HT1080 (cell line): ENCODE results near the gene PLK3. TPM values are rescaled to one million over a fixed set of nuclear protein-coding genes. Genes with fewer than 3 reads are reported as not detected.
A peak's percentile ranks its signal among the peaks of the same experiment; 100 is the strongest.
"Not testable (repeated sequence)": the region's sequence is repeated elsewhere in the genome, so short reads cannot be mapped to it uniquely, and the experiment has no call there.

Experiments
- DNase-seq: peaks from one replicate; pipeline ENCODE4 v3.0.0-alpha.2; 2015; ENCODE audit warnings: low read depth
- total RNA-seq: library from RNA; depleted of rRNA; stranded (reverse); fragments of >200 nt; shearing (Covaris generic); gene quantifications from 2 replicates; pipeline ENCODE4 v1.2.3, GENCODE V29; 2014

The PLK3 gene
- total RNA-seq, 1 experiment from 2014 or later, result 28.3 TPM

DNA sequence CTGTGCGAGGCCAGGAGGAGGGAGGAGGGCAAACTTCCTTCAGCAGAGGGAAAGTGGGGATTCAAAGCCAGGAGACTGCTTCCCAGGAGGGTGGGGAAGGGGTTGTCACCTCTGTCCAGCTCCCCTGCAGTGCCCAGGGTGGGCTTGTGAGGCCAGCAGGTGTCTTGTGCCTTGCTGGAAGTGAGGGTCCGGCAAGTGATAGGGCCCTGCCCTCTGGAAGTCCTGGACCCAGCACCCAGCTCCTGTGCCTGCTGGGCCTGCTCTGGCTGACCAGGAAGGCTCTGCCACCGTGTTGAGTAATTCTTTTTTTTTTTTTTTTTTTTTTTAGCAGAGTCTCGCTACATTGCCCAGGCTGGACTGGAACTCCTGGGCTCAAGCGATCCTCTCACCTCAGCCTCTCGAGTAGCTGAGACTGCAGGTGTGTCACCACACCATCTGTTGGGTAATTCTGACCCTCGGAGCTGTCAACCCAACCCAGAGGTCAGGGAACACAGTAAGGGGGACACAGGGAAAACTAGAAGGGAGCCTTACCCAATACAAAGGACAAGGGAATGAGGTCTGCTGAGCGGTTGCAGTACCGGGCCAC lies 13.2 kb upstream of the PLK3 start:
- DNase-seq, result no peak

DNA sequence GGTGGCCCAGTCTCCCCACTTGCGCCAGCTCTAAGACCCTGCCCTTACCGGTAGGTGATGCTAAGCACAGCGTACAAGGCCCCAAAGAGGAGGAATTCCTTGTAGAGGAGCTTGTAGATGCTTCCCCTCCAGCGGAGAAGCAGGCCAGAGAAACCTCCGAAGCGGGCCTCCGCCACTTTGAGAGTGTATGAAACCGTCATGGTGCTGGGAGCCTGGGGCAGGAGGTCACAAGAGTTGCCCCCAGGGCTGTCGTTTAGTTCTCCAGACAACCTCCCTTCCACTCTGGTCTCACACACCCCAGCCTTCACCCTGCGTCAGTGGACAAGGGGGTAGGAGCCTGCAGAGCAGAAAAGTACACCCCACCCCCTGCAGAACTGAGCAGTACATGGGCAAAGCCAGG lies 12.7 kb upstream of the PLK3 start:
- DNase-seq, result no peak

- DNase-seq, result no peak
These were observed 11.9 kb upstream of the PLK3 start, which contains the start of gene BEST4 for GRCh38 chr1:44788120-44788860. TSS of gene BEST4 (minus strand) at chr1:44788170. CDS start at chr1:44787705, 465 bp downstream.

- no peak for DNase-seq
These were observed 9.0 kb upstream of the PLK3 start for GRCh38 chr1:44790968-44791801.

DNA sequence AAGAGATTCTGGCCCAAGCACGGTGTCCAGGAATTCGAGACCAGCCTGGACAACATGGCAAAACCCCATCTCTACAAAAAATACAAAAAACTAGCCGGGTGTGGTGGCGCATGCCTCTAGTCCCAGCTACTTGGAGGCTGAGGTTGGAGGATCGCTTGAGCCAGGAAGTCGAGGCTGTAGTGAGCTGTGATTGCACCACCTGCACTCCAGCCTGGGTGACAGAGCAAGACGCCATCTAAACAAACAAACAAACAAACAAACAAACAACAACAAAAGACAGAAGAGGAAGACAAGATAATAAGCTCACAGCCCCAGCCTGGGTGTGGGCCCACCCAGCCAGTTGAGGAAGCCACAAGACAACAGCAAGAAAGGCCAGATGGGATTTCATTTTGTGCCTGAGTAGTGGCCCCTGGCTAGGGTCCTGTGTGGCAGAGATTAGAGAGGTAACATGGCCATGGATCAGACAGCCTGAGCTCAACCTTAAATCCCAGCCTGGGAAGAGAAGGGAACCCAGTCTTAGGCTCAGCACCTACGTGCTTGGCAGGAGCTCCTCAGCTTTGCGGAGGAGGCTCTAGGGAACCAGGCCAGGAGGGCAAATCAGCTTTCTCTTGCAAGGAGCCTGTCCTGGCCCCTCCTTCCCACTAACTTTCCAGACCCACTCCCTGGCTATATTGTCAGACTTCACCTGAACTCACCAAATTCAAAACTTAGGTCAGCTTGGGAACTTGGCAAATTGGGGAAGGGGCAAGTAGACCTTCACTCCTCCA lies 7.3 kb upstream of the PLK3 start:
- DNase-seq, result no peak

- DNase-seq, result not testable (repeated sequence)
These were observed 2.3 kb upstream of the PLK3 start for GRCh38 chr1:44797886-44798285.

GRCh38 chr1:44798481-44799365 lies 1.5 kb upstream of the PLK3 start:
- DNase-seq, result no peak

DNA sequence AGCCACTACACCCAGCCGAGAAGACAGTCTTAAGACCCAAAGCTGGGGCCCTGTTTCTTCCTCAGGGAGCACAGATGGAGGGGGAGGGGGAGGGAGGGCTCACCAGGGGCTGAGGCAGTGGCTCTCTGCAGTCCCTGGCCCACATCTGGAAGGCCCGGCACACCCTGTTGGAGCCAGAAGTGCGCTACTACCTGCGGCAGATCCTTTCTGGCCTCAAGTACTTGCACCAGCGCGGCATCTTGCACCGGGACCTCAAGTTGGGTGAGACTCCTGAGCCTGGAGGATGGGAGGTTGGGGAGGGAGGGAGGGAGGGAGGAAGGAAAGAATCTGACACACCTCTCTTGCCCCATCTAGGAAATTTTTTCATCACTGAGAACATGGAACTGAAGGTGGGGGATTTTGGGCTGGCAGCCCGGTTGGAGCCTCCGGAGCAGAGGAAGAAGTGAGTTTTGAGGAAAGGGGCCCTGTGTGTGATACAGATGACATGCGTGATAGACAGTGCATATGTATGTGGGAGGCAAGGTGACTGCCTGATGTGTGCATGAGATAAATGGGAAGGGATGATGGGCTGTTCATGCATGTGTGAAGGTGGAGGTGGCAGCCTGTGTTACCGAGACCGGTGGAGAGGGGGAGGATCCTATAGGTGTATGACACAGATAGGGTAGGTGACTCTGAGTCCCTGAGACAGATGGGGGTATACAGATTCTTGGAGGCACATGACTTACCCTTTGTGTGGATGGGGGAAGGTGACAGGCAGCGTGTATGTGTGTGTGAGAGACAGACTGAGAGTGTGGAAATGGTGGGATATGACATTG lies 1.5 kb downstream of the PLK3 start:
- DNase-seq, result no peak

DNA sequence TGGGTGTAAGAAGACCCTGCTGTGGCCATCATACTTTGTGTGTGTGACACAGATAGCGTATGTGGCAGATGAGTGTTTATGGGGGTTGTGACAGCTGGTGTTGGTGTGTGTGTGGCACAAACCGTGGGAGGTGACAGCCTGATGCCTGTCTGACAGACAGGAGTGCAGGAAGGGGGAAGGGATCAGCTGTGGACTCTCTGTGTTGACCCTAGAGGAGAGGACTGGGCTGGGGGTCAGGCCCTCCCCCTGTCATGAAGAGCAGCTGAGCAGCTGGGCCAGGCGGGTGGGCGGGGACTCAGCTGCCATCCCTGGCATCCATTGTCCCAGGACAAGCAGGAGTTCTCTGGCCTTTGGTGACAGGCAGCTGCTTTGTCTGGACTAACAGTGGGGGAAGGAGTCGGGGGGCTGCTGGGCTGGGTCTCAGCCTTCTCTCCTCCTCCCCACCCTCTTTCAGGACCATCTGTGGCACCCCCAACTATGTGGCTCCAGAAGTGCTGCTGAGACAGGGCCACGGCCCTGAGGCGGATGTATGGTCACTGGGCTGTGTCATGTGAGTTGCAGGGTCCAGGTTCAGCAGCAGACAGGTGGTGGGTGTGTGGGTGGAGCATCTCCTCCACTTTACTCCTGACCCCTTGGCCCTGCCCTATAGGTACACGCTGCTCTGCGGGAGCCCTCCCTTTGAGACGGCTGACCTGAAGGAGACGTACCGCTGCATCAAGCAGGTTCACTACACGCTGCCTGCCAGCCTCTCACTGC lies 2.3 kb downstream of the PLK3 start:
- DNase-seq, result no peak

DNA sequence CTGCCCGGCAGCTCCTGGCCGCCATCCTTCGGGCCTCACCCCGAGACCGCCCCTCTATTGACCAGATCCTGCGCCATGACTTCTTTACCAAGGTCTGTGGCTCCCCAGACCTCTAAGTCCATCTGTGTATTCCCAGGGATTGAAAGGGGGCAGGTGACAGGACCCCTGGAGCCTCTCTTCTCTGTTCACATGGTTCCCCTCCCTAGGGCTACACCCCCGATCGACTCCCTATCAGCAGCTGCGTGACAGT lies 2.8 kb downstream of the PLK3 start:
- no peak for DNase-seq

GRCh38 chr1:44803312-44804095 lies 3.3 kb downstream of the PLK3 start:
- DNase-seq, result no peak

DNA sequence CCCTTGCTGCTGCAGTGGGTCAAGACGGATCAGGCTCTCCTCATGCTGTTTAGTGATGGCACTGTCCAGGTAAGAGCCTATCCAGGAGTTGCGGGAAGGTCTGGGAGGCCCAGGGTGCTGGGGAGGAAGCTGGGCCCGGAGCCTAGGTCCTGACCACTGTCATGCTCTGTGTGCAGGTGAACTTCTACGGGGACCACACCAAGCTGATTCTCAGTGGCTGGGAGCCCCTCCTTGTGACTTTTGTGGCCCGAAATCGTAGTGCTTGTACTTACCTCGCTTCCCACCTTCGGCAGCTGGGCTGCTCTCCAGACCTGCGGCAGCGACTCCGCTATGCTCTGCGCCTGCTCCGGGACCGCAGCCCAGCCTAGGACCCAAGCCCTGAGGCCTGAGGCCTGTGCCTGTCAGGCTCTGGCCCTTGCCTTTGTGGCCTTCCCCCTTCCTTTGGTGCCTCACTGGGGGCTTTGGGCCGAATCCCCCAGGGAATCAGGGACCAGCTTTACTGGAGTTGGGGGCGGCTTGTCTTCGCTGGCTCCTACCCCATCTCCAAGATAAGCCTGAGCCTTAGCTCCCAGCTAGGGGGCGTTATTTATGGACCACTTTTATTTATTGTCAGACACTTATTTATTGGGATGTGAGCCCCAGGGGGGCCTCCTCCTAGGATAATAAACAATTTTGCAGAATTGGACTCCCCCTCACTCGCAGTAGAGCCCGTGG lies 5.3 kb downstream of the PLK3 start:
- DNase-seq, result no peak

- no peak for DNase-seq
These were observed 6.0 kb downstream of the PLK3 start for GRCh38 chr1:44806025-44806703.

- DNase-seq, result no peak
These were observed 6.7 kb downstream of the PLK3 start, which contains the start of gene DYNLT4 for GRCh38 chr1:44806704-44807363. TSS of gene DYNLT4 (minus strand) at chr1:44807351. CDS start at chr1:44806668, 683 bp downstream.

DNA sequence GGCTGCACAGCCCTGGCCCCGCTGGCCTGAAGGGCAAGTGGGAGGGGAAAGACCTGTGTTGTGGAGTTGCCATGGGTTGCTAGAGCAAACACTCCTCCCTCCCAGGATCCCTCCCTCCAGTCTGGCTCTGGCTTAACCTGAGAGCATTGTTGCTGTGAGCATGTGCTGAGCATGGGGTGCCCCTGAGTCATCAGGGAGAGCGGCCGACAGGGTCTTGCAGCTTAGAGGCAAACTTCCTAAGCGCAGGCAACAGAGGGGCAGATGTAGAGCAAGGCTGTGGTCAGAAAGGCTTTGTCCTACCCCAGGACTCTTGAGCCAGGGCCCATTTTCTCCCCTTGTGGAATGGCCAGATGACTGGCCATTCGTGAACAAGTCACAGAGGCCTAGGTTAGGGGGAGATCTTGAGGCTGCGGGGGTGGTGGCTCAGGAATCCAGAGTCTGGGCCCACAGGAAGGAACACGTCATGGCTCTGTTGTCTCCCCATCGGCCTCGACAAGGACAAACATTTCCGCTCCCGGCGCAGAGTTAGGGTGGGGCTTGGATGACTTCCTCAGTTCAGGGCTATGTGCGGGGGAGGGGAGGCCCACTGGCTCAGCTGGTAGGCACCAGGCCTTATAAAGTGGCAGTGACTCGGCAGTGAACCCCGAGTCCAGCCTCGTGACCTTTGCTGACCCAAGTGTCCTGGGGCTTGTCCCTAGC lies 7.3 kb downstream of the PLK3 start:
- DNase-seq, result peak; percentile 99
